Measurements from ENCODE around the gene TP53I3. TPM values are rescaled to one million over a fixed set of nuclear protein-coding genes. Genes with fewer than 3 reads are reported as not detected.

The TP53I3 gene
- total RNA-seq, 1 donor from 2014 or later: 93.2 TPM

GRCh38 chr2:24106786-24107185 is 22.2 kb upstream of the TP53I3 start:
- Histone ChIP-seq H2AFZ (ENCODE audit: low read depth, low read length) (no peak overlapping the region), H3K27ac (ENCODE audit: low read depth, low read length) (no peak overlapping the region), H3K4me2 (ENCODE audit: low read length) (no peak overlapping the region), H3K27me3 (ENCODE audit: insufficient read depth, low read length) (no peaks in the 10 kb centered on the region), H3K9me3 (ENCODE audit: insufficient read depth, low read depth, low read length) (no peaks in the 10 kb centered on the region), H3K4me1 (ENCODE audit: insufficient read depth, low read length) (peaks cover 8% of the 10 kb centered on the region), H4K20me1 (ENCODE audit: insufficient read depth, low read length) (no peaks in the 10 kb centered on the region), H3K36me3 (ENCODE audit: insufficient read depth, low read length) (no peaks in the 10 kb centered on the region), H3K9ac (ENCODE audit: low read length) (no peak overlapping the region), H3K4me3 (ENCODE audit: insufficient read depth, low read depth, low read length) (no peak overlapping the region), H3K79me2 (ENCODE audit: insufficient read depth, low read length) (no peaks in the 10 kb centered on the region)
- TF ChIP-seq EZH2 (IDR thresholded peaks at IDR 0.05; ENCODE audit: insufficient read depth, low read length) (no peak), CTCF (IDR thresholded peaks at IDR 0.05; ENCODE audit: insufficient read depth, low read depth, low read length) (no peak)
- Mint-ChIP-seq H3K4me1 (ENCODE audit: low read depth, unreplicated experiment) (peaks cover 11% of the 10 kb centered on the region), H3K27me3 (ENCODE audit: low read depth, unreplicated experiment) (no peaks in the 10 kb centered on the region), H3K4me3 (ENCODE audit: unreplicated experiment) (no peak overlapping the region), H3K27ac (ENCODE audit: unreplicated experiment) (no peak overlapping the region), H3K9me3 (ENCODE audit: unreplicated experiment) (peaks cover 17% of the 10 kb centered on the region), H3K36me3 (ENCODE audit: low read depth, unreplicated experiment) (peaks cover 2% of the 10 kb centered on the region)
- no peak for DNase-seq (ENCODE audit: low read depth)
- FAIRE-seq: no peak

GRCh38 chr2:24105816-24106215 is 21.2 kb upstream of the TP53I3 start:
- H3K4me1 ChIP-seq (ENCODE audit: insufficient read depth, low read length): peaks cover under 1% of the 10 kb centered on the region
- H3K9me3 ChIP-seq (ENCODE audit: insufficient read depth, low read depth, low read length): no peaks in the 10 kb centered on the region
- H3K36me3 ChIP-seq (ENCODE audit: insufficient read depth, low read length): no peaks in the 10 kb centered on the region
- H3K79me2 ChIP-seq (ENCODE audit: insufficient read depth, low read length): no peaks in the 10 kb centered on the region
- DNase-seq (ENCODE audit: low read depth) (no peak), FAIRE-seq (no peak)
- no peak overlapping the region for H3K27ac ChIP-seq (ENCODE audit: low read depth, low read length)
- H3K36me3 Mint-ChIP-seq (ENCODE audit: low read depth, unreplicated experiment): peaks cover 2% of the 10 kb centered on the region
- H3K4me3 Mint-ChIP-seq (ENCODE audit: unreplicated experiment): no peak overlapping the region
- no peaks in the 10 kb centered on the region for H3K27me3 ChIP-seq (ENCODE audit: insufficient read depth, low read length)
- H3K27me3 Mint-ChIP-seq (ENCODE audit: low read depth, unreplicated experiment): no peaks in the 10 kb centered on the region
- peaks cover 14% of the 10 kb centered on the region for H3K9me3 Mint-ChIP-seq (ENCODE audit: unreplicated experiment)
- no peak overlapping the region for H3K4me2 ChIP-seq (ENCODE audit: low read length)
- no peak overlapping the region for H3K9ac ChIP-seq (ENCODE audit: low read length)
- no peaks in the 10 kb centered on the region for H4K20me1 ChIP-seq (ENCODE audit: insufficient read depth, low read length)
- H3K4me3 ChIP-seq (ENCODE audit: insufficient read depth, low read depth, low read length): no peak overlapping the region
- H3K27ac Mint-ChIP-seq (ENCODE audit: unreplicated experiment): no peak overlapping the region
- peaks cover 1% of the 10 kb centered on the region for H3K4me1 Mint-ChIP-seq (ENCODE audit: low read depth, unreplicated experiment)
- TF ChIP-seq CTCF (IDR thresholded peaks at IDR 0.05; ENCODE audit: insufficient read depth, low read depth, low read length): no peak
- TF ChIP-seq EZH2 (IDR thresholded peaks at IDR 0.05; ENCODE audit: insufficient read depth, low read length): no peak
- no peak overlapping the region for H2AFZ ChIP-seq (ENCODE audit: low read depth, low read length)

- Histone ChIP-seq H3K79me2 (ENCODE audit: insufficient read depth, low read length) (no peaks in the 10 kb centered on the region), H3K27ac (ENCODE audit: low read depth, low read length) (no peak overlapping the region), H4K20me1 (ENCODE audit: insufficient read depth, low read length) (no peaks in the 10 kb centered on the region), H3K36me3 (ENCODE audit: insufficient read depth, low read length) (no peaks in the 10 kb centered on the region), H3K4me3 (ENCODE audit: insufficient read depth, low read depth, low read length) (no peak overlapping the region), H3K9ac (ENCODE audit: low read length) (no peak overlapping the region), H3K4me1 (ENCODE audit: insufficient read depth, low read length) (no peaks in the 10 kb centered on the region), H3K9me3 (ENCODE audit: insufficient read depth, low read depth, low read length) (no peaks in the 10 kb centered on the region), H3K27me3 (ENCODE audit: insufficient read depth, low read length) (no peaks in the 10 kb centered on the region), H2AFZ (ENCODE audit: low read depth, low read length) (no peak overlapping the region), H3K4me2 (ENCODE audit: low read length) (no peak overlapping the region)
- Mint-ChIP-seq H3K27me3 (ENCODE audit: low read depth, unreplicated experiment) (no peaks in the 10 kb centered on the region), H3K9me3 (ENCODE audit: unreplicated experiment) (peaks cover 14% of the 10 kb centered on the region), H3K36me3 (ENCODE audit: low read depth, unreplicated experiment) (peaks cover 4% of the 10 kb centered on the region), H3K4me1 (ENCODE audit: low read depth, unreplicated experiment) (no peaks in the 10 kb centered on the region), H3K27ac (ENCODE audit: unreplicated experiment) (no peak overlapping the region), H3K4me3 (ENCODE audit: unreplicated experiment) (no peak overlapping the region)
- DNase-seq (ENCODE audit: low read depth) (no peak), FAIRE-seq (no peak)
- no peak for TF ChIP-seq EZH2 (IDR thresholded peaks at IDR 0.05; ENCODE audit: insufficient read depth, low read length)
- no peak for TF ChIP-seq CTCF (IDR thresholded peaks at IDR 0.05; ENCODE audit: insufficient read depth, low read depth, low read length)
Measured at GRCh38 chr2:24104906-24105305, 20.3 kb upstream of the TP53I3 start.
